Body of pancreas (tissue), 4 donors: ENCODE results near the gene PLEKHF1.

Experiments used
- POLR2A ChIP-seq, 3 donors: fragments of 450-650 bp; IDR thresholded peaks; one replicate each; pipeline ENCODE4 v1.6.1; 2016; ENCODE audit warnings: antibody characterized with exemption in 3 of 3, mild to moderate bottlenecking in 2 of 3
- TF ChIP-seq, protein P1 (sequence below), 7 experiments: fragments of 450-650 bp in 4 of 7; fragments of 200-600 bp in 3 of 7; sonication (generic) in 3 of 7; IDR thresholded peaks; one replicate each; pipeline ENCODE4 v1.5.1; 2016 to 2019; ENCODE audit warnings: antibody characterized with exemption in 7 of 7

DNA sequence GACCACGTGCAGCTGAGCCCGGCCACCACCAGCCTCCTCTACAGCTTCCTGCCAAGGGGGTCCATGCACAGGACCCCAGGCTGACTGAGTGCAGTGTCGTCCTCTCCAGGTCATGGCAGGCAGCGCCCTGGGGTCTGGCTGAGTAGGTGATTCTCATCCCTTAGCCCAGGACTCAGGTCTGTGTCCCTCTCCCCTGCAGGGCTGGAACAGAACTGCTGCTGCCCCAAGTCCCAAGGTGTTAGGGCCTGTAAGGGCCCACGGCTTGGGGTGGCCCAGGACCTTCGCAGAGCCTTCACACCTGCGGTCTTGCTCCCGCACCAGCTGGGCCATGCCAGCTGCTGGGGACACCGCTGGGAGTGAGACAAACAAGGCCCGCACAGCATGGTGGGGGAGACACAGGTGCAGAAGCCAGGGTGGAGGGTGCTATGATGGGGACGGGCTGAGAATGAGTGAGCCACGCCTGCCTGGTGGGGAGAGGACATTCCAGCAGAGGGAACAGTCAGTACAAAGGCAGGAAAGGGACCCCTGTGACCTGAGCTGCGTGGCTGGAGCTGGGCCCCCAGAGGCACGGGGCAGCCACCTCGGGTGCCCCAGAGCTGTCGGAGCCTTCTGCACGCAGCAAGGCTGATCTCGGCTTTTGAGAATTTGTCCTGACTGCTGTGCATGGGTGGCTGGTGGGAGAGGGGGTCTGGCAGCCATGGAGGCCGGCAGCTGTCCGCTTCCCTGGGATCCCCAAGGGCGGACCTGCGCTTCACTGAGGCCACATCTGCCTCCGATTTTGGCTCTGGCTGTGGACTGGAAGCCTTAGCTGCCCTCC is 11.9 kb downstream of the PLEKHF1 start:
- TF ChIP-seq, protein P1, sequence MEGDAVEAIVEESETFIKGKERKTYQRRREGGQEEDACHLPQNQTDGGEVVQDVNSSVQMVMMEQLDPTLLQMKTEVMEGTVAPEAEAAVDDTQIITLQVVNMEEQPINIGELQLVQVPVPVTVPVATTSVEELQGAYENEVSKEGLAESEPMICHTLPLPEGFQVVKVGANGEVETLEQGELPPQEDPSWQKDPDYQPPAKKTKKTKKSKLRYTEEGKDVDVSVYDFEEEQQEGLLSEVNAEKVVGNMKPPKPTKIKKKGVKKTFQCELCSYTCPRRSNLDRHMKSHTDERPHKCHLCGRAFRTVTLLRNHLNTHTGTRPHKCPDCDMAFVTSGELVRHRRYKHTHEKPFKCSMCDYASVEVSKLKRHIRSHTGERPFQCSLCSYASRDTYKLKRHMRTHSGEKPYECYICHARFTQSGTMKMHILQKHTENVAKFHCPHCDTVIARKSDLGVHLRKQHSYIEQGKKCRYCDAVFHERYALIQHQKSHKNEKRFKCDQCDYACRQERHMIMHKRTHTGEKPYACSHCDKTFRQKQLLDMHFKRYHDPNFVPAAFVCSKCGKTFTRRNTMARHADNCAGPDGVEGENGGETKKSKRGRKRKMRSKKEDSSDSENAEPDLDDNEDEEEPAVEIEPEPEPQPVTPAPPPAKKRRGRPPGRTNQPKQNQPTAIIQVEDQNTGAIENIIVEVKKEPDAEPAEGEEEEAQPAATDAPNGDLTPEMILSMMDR (IDR thresholded peaks at IDR 0.05), result no peak
- TF ChIP-seq POLR2A (IDR thresholded peaks at IDR 0.05), result no peak
